HCT116 (cell line): ENCODE measurements around the gene DIS3L2.

Experiments
- CEBPB ChIP-seq: IDR thresholded peaks from 2 replicates; pipeline ENCODE4 v1.6.1; 2012; ENCODE audit warnings: low read depth
- CTCF ChIP-seq, 3 experiments: fragments of 200-600 bp in 1 of 3; sonication (generic) in 1 of 3; IDR thresholded peaks in 2 of 3; conservative IDR thresholded peaks in 1 of 3; 2 replicates each; pipeline ENCODE4 v1.5.1; 2012 to 2017; ENCODE audit warnings: low read depth in 2 of 3, low read length in 2 of 3, antibody characterized with exemption in 1 of 3, borderline replicate concordance in 1 of 3, control low read depth in 1 of 3, mild to moderate bottlenecking in 1 of 3, mixed read lengths in 1 of 3, mixed run types in 1 of 3, moderate library complexity in 1 of 3; ENCODE audit not compliant: insufficient read depth in 1 of 3
- EGR1 ChIP-seq: IDR thresholded peaks from 2 replicates; pipeline ENCODE4 v1.6.1; 2012; ENCODE audit warnings: low read depth
- EZH2 ChIP-seq: fragments of 200-600 bp; sonication (generic); IDR thresholded peaks from 2 replicates; pipeline ENCODE4 v1.6.1; 2017; ENCODE audit warnings: antibody characterized with exemption, mixed run types
- MAX ChIP-seq: IDR thresholded peaks from 2 replicates; pipeline ENCODE4 v1.6.1; 2012
- POLR2A ChIP-seq: IDR thresholded peaks from 2 replicates; pipeline ENCODE4 v1.7.0; 2011; ENCODE audit warnings: borderline replicate concordance; ENCODE audit not compliant: insufficient read depth, insufficient read length; ENCODE audit errors: extremely low read depth
- POLR2AphosphoS5 ChIP-seq: IDR thresholded peaks from 2 replicates; pipeline ENCODE4 v1.6.1; 2011; ENCODE audit warnings: mild to moderate bottlenecking, low read depth, low read length, moderate library complexity
- REST ChIP-seq: IDR thresholded peaks from 2 replicates; pipeline ENCODE4 v1.6.1; 2012; ENCODE audit warnings: low read depth
- TCF7L2 ChIP-seq: IDR thresholded peaks from 2 replicates; pipeline ENCODE4 v1.7.0; 2011; ENCODE audit warnings: borderline replicate concordance, inconsistent platforms; ENCODE audit not compliant: insufficient read depth, insufficient read length; ENCODE audit errors: extremely low read depth
- YY1 ChIP-seq: IDR thresholded peaks from 2 replicates; pipeline ENCODE4 v1.6.1; 2011; ENCODE audit warnings: low read length, low read depth, moderate library complexity, mild to moderate bottlenecking; ENCODE audit not compliant: insufficient replicate concordance; ENCODE audit errors: extremely low read depth
- ZBTB33 ChIP-seq: IDR thresholded peaks from 2 replicates; pipeline ENCODE4 v1.6.1; 2011; ENCODE audit warnings: mild to moderate bottlenecking, low read length, moderate library complexity; ENCODE audit not compliant: insufficient replicate concordance; ENCODE audit errors: extremely low read depth
- ZNF274 ChIP-seq: fragments of 200-500 bp; sonication (Bioruptor generic); IDR thresholded peaks from 2 replicates; pipeline ENCODE4 v1.6.1; 2014; ENCODE audit warnings: mild to moderate bottlenecking, low read depth, low read length, inconsistent platforms

- TF ChIP-seq CTCF (IDR thresholded peaks at IDR 0.05 in 2 of 3, conservative IDR thresholded peaks at IDR 0.05 in 1 of 3; ENCODE audit: borderline replicate concordance in 1 of 3, insufficient read depth in 1 of 3, low read depth in 2 of 3, low read length in 2 of 3) (no peak), MAX (no peak), CEBPB (no peak), EZH2 (no peak), POLR2AphosphoS5 (no peak), POLR2A (no peak), YY1 (no peak), REST (no peak), TCF7L2 (no peak), ZNF274 (no peak), EGR1 (no peak), ZBTB33 (no peak)
Measured at GRCh38 chr2:232377841-232378734, 416.6 kb downstream of the DIS3L2 start.
